H1 (cell line): ENCODE measurements around the gene NWD2. TPM values are rescaled to one million over a fixed set of nuclear protein-coding genes. Genes with fewer than 3 reads are reported as not detected.

Experiments used
- CTCF ChIA-PET: fragments of 300-600 bp; sonication (Branson Sonifier 250); formaldehyde crosslinking; loops from one replicate; lab custom pipeline; 2021; ENCODE audit not compliant: partially characterized antibody; lab: Charles Lee
- POLR2A ChIA-PET: fragments of 300-600 bp; sonication (Branson Sonifier 250); formaldehyde crosslinking; loops from one replicate; lab custom pipeline; 2021; ENCODE audit warnings: inconsistent platforms; ENCODE audit not compliant: partially characterized antibody; lab: Charles Lee
- DNase-seq, 2 experiments: peaks; one replicate each; pipeline versions ENCODE4 v3.0.0 to v3.0.0-alpha.2; 2010 to 2022; ENCODE audit warnings: low spot score in 2 of 2, low read depth in 1 of 2, mixed read lengths in 1 of 2
- FAIRE-seq: peaks from 2 replicates; lab custom pipeline; 2011; peaks lifted over from hg19 to GRCh38; lab: Jason Lieb, UNC
- H2AFZ ChIP-seq: 2 replicates; pipeline ENCODE4 v1.8.1; 2012; ENCODE audit warnings: low read length, inconsistent platforms
- H2AK5ac ChIP-seq: 2 replicates; pipeline ENCODE4 v1.6.1; 2013; ENCODE audit warnings: low read depth, low read length
- H2BK120ac ChIP-seq: replicated peaks from 2 replicates; pipeline ENCODE3; 2013; ENCODE audit warnings: low read depth, low read length, inconsistent platforms
- H2BK12ac ChIP-seq: 2 replicates; pipeline ENCODE4 v1.6.1; 2013; ENCODE audit warnings: low read depth, low read length
- H2BK15ac ChIP-seq: 2 replicates; pipeline ENCODE4 v1.6.1; 2013; ENCODE audit warnings: low read length
- H2BK20ac ChIP-seq: 2 replicates; pipeline ENCODE4 v1.6.1; 2013; ENCODE audit warnings: low read length
- H2BK5ac ChIP-seq: 2 replicates; pipeline ENCODE4 v1.6.1; 2013; ENCODE audit warnings: low read depth, low read length
- H3K14ac ChIP-seq: 2 replicates; pipeline ENCODE4 v1.6.1; 2013; ENCODE audit warnings: inconsistent platforms; ENCODE audit not compliant: insufficient read length
- H3K18ac ChIP-seq: 2 replicates; pipeline ENCODE4 v1.6.1; 2013; ENCODE audit warnings: low read length; ENCODE audit errors: extremely low read depth
- H3K23ac ChIP-seq: 2 replicates; pipeline ENCODE4 v1.6.1; 2013; ENCODE audit warnings: inconsistent platforms; ENCODE audit not compliant: insufficient read length
- H3K23me2 ChIP-seq: 2 replicates; pipeline ENCODE4 v1.6.1; 2013; ENCODE audit warnings: low read depth, low read length
- H3K27ac ChIP-seq: 2 replicates; pipeline ENCODE4 v1.6.1; 2011; ENCODE audit warnings: low read depth, low read length, inconsistent platforms
- H3K27me3 ChIP-seq, 4 experiments: replicated peaks in 1 of 4; 1 replicate in 1 of 4; 2 replicates in 3 of 4; pipeline versions ENCODE4 v1.6.1 to v1.8.1; 2011 to 2013; ENCODE audit warnings: low read length in 3 of 4, mild to moderate bottlenecking in 3 of 4, inconsistent platforms in 2 of 4, mixed read lengths in 2 of 4, moderate library complexity in 1 of 4; ENCODE audit not compliant: control insufficient read depth in 3 of 4, insufficient read depth in 3 of 4; ENCODE audit errors: extremely low read depth in 1 of 4
- H3K36me3 ChIP-seq, 4 experiments: 2 replicates each; pipeline versions ENCODE4 v1.6.1 to v1.8.1; 2011 to 2013; ENCODE audit warnings: mild to moderate bottlenecking in 4 of 4, low read length in 3 of 4, moderate library complexity in 2 of 4, control low read depth in 1 of 4, inconsistent platforms in 1 of 4; ENCODE audit not compliant: insufficient read depth in 4 of 4, control insufficient read depth in 2 of 4
- H3K4ac ChIP-seq: replicated peaks from 2 replicates; pipeline ENCODE3; 2013; ENCODE audit warnings: low read length, low read depth, mixed read lengths, inconsistent platforms; ENCODE audit not compliant: insufficient read length
- H3K4me1 ChIP-seq, 4 experiments: replicated peaks in 1 of 4; 1 replicate in 1 of 4; 2 replicates in 3 of 4; pipeline versions ENCODE4 v1.6.1 to v1.8.1; 2011 to 2013; ENCODE audit warnings: low read length in 3 of 4, inconsistent platforms in 2 of 4, mixed read lengths in 1 of 4; ENCODE audit not compliant: insufficient read depth in 4 of 4, control insufficient read depth in 3 of 4
- H3K4me2 ChIP-seq, 2 experiments: 2 replicates each; pipeline versions ENCODE4 v1.6.1 to v1.8.1; 2011 to 2013; ENCODE audit warnings: low read depth in 2 of 2, low read length in 2 of 2, control low read depth in 1 of 2, inconsistent platforms in 1 of 2, mild to moderate bottlenecking in 1 of 2; ENCODE audit not compliant: insufficient read depth in 1 of 2
- H3K4me3 ChIP-seq, 4 experiments: fragments of 200-600, 300-600 bp in 1 of 4; sonication (generic), shearing (Covaris generic), sonication (Bioruptor Twin) in 1 of 4; 2 replicates each; pipeline versions ENCODE4 v1.5.1 to v1.8.1; 2011 to 2016; ENCODE audit warnings: low read length in 4 of 4, low read depth in 3 of 4, control low read depth in 2 of 4, inconsistent platforms in 2 of 4, mild to moderate bottlenecking in 2 of 4, mixed read lengths in 1 of 4, moderate library complexity in 1 of 4; ENCODE audit not compliant: insufficient read depth in 2 of 4; ENCODE audit errors: extremely low read depth in 1 of 4
- H3K56ac ChIP-seq: replicated peaks from 2 replicates; pipeline ENCODE3; 2013; ENCODE audit warnings: low read depth, mild to moderate bottlenecking, mixed read lengths, low read length, inconsistent platforms; ENCODE audit not compliant: insufficient read length
- H3K79me1 ChIP-seq: 2 replicates; pipeline ENCODE4 v1.6.1; 2013; ENCODE audit warnings: low read depth, low read length, control low read depth
- H3K79me2 ChIP-seq, 2 experiments: 2 replicates each; pipeline versions ENCODE4 v1.6.1 to v1.8.1; 2012 to 2013; ENCODE audit warnings: low read length in 2 of 2, mild to moderate bottlenecking in 2 of 2, inconsistent platforms in 1 of 2; ENCODE audit not compliant: insufficient read depth in 2 of 2, control insufficient read depth in 1 of 2
- H3K9ac ChIP-seq, 4 experiments: replicated peaks in 1 of 4; 1 replicate in 1 of 4; 2 replicates in 3 of 4; pipeline versions ENCODE4 v1.6.1 to v1.8.1; 2011 to 2013; ENCODE audit warnings: low read depth in 3 of 4, low read length in 3 of 4, control low read depth in 2 of 4, mild to moderate bottlenecking in 2 of 4, moderate library complexity in 2 of 4, inconsistent platforms in 1 of 4; ENCODE audit errors: extremely low read depth in 1 of 4
- H3K9me3 ChIP-seq, 2 experiments: 2 replicates each; pipeline versions ENCODE4 v1.6.1 to v1.8.1; 2012 to 2013; ENCODE audit warnings: mild to moderate bottlenecking in 2 of 2, moderate library complexity in 2 of 2, control low read depth in 1 of 2, inconsistent platforms in 1 of 2, low read depth in 1 of 2, low read length in 1 of 2, mixed read lengths in 1 of 2; ENCODE audit not compliant: insufficient read depth in 2 of 2
- H4K20me1 ChIP-seq, 2 experiments: replicated peaks in 1 of 2; 2 replicates each; pipeline versions ENCODE3 to v1.8.1; 2011 to 2013; ENCODE audit warnings: inconsistent platforms in 2 of 2, low read length in 2 of 2, mild to moderate bottlenecking in 1 of 2; ENCODE audit not compliant: insufficient read depth in 2 of 2, control insufficient read depth in 1 of 2
- H4K5ac ChIP-seq: 2 replicates; pipeline ENCODE4 v1.6.1; 2013; ENCODE audit warnings: low read length, low read depth, mixed read lengths, inconsistent platforms; ENCODE audit not compliant: insufficient read length
- H4K8ac ChIP-seq: 2 replicates; pipeline ENCODE4 v1.8.0; 2013; ENCODE audit warnings: mild to moderate bottlenecking, moderate library complexity, low read length, inconsistent platforms; ENCODE audit not compliant: insufficient read depth; ENCODE audit errors: extremely low read depth
- H4K91ac ChIP-seq: replicated peaks from 2 replicates; pipeline ENCODE3; 2013; ENCODE audit warnings: low read length, mixed read lengths, inconsistent platforms; ENCODE audit not compliant: insufficient read length
- MAFK ChIP-seq: IDR thresholded peaks from 2 replicates; pipeline ENCODE4 v1.6.1; 2012; ENCODE audit warnings: low read depth, mild to moderate bottlenecking, improper control_type of control experiment, low read length
- NANOG ChIP-seq: IDR thresholded peaks from 2 replicates; pipeline ENCODE4 v1.6.1; 2011; ENCODE audit warnings: low read length, low read depth, mild to moderate bottlenecking, inconsistent platforms; ENCODE audit not compliant: insufficient read depth, poor library complexity, severe bottlenecking
- POU5F1 ChIP-seq: IDR thresholded peaks from 2 replicates; pipeline ENCODE4 v1.6.1; 2011; ENCODE audit warnings: low read depth, mild to moderate bottlenecking, low read length, moderate library complexity
- RBBP5 ChIP-seq: IDR thresholded peaks from 2 replicates; pipeline ENCODE4 v1.7.1; 2012; ENCODE audit warnings: low read depth, mild to moderate bottlenecking, inconsistent platforms, low read length, moderate library complexity, borderline replicate concordance
- SAP30 ChIP-seq: fragments of 300-600 bp; sonication (generic); IDR thresholded peaks from 2 replicates; pipeline ENCODE4 v1.7.1; 2012; ENCODE audit warnings: low read length, moderate library complexity, mild to moderate bottlenecking, inconsistent platforms; ENCODE audit not compliant: insufficient read depth, insufficient replicate concordance
- SIX5 ChIP-seq: IDR thresholded peaks from 2 replicates; pipeline ENCODE4 v1.6.1; 2011; ENCODE audit warnings: mild to moderate bottlenecking, low read depth, low read length
- TAF1 ChIP-seq: IDR thresholded peaks from 2 replicates; pipeline ENCODE4 v1.6.1; 2011; ENCODE audit warnings: mild to moderate bottlenecking, low read depth, low read length
- TBP ChIP-seq: IDR thresholded peaks from 2 replicates; pipeline ENCODE4 v1.6.1; 2011; ENCODE audit warnings: low read depth, low read length, improper control_type of control experiment
- WGBS, 2 experiments: shearing (Covaris generic) in 1 of 2; methylation state at CpG; one replicate each; pipeline versions ENCODE4 v1.1.6 to v1.1.7; 2013 to 2015; ENCODE audit warnings: low lambda C conversion rate in 2 of 2, mixed read lengths in 2 of 2, inconsistent platforms in 1 of 2, low coverage in 1 of 2, missing lambda C conversion rate in 1 of 2; ENCODE audit not compliant: insufficient replicate concordance in 2 of 2, insufficient coverage in 1 of 2, insufficient read length in 1 of 2; ENCODE audit errors: extremely low coverage in 1 of 2, missing lambda C conversion rate in 1 of 2; 5-methylcytosine and 5-hydroxymethylcytosine counted together
- polyA plus RNA-seq, 7 experiments: library from polyadenylated mRNA; depleted of rRNA in 3 of 7; stranded (reverse) in 5 of 7; unstranded in 2 of 7; fragments of >200 nt in 5 of 7; fragments of 200-250 nt in 2 of 7; gene quantifications; 1 replicate in 5 of 7; 2 replicates in 1 of 7; 4 replicates in 1 of 7; pipeline versions ENCODE4 v1.2.1 to v1.2.3, GENCODE V29; 2011 to 2013; ENCODE audit warnings: missing spikeins in 2 of 7, mixed read lengths in 2 of 7
- total RNA-seq: library from RNA; stranded (reverse); fragmentation: NEBNext Ultra II Directional; extraction: Animal tissue kit (Norgen Biotek cat#: 25700); gene quantifications from 2 replicates; pipeline ENCODE4 v1.2.1, GENCODE V29; 2021

NWD2 gene
- total and polyA plus RNA-seq, 2 of the 8 experiments (the other 6 are each of a cell fraction or from before 2014, with no cell fraction given), result under 0.01 TPM; not detected in 1

DNA sequence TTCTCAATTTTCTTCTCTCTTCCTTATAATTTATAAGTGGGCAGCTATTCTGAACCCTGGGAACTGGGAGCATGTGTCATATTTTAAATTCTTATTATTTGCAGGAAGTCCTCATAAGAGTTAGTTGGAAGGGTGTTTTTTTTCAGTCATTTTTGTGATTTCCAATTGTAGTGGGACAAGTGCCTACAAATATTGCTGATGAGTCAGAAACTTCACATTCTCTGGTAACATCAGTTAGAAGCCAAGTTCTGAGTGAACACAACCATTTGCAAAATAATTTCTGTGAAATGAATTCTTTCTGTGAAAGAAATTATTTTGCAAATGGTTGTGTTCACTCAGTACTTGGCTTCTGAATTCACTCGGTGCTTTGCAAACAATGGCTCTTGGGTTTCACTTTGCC lies 20.8 kb upstream of the NWD2 start:
- Histone ChIP-seq H3K79me2 (no peaks in the 10 kb centered on the region), H2BK5ac (no peak overlapping the region), H2BK20ac (no peak overlapping the region), H3K4me2 (no peak overlapping the region), H3K23me2 (no peaks in the 10 kb centered on the region), H3K18ac (no peak overlapping the region), H3K4ac (no peak overlapping the region), H3K23ac (no peak overlapping the region), H3K79me1 (no peaks in the 10 kb centered on the region), H4K20me1 (no peaks in the 10 kb centered on the region), H2BK120ac (no peak overlapping the region), H3K14ac (no peak overlapping the region), H4K91ac (no peak overlapping the region), H2BK12ac (no peak overlapping the region), H3K56ac (no peak overlapping the region), H3K9ac (no peak overlapping the region), H3K9me3 (no peaks in the 10 kb centered on the region), H4K8ac (no peak overlapping the region), H2AK5ac (no peak overlapping the region), H3K27ac (no peak overlapping the region), H2BK15ac (no peak overlapping the region), H3K4me1 (no peaks in the 10 kb centered on the region), H3K36me3 (no peaks in the 10 kb centered on the region), H2AFZ (no peak overlapping the region), H3K4me3 (no peak overlapping the region), H4K5ac (no peak overlapping the region), H3K27me3 (no peaks in the 10 kb centered on the region; a peak in 1 of 7 replicates)
- TF ChIP-seq SIX5 (no peak), POU5F1 (no peak), SAP30 (no peak), TAF1 (no peak), TBP (no peak), RBBP5 (no peak), NANOG (no peak), MAFK (no peak)
- 100% methylated on average over 1 of the region's 1 CpG; no CpG with 5 or more reads in 1 of the 2 experiments for WGBS, 2 experiments
- ChIA-PET POLR2A (no interaction called here), CTCF (no interaction called here)
- FAIRE-seq (no peak), DNase-seq (no peak)
